NCI-H345 treated with DMSO at 0.1 percent for 48 hours (cell line): ENCODE results near the gene OTOG.

Experiments used
- DNase-seq: peaks from one replicate; lab custom pipeline; 2025; ENCODE audit not compliant: unreplicated experiment; lab: John Stamatoyannopoulos, UW

Gene OTOG

GRCh38 chr11:17559341-17560087, 12.5 kb downstream of the OTOG start:
- DNase-seq = no peak

GRCh38 chr11:17560281-17561110, 13.4 kb downstream of the OTOG start:
- DNase-seq = no peak

DNA sequence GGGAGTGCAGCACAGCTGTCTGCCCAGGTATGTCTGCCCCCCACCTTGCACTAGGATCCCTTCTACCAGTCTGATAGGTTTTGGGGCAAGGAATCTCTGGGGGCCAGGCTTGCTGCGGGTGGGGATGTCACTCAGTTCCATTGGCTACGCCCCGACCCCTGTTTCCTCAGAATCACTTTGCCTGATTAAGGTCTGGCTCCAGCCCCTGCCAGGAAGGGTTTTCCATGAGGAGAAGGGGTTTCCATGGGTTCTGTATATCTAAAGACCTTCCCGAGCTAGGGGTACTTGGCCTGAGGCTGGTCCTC, 14.0 kb downstream of the OTOG start:
- DNase-seq = no peak

GRCh38 chr11:17561526-17561925, 14.5 kb downstream of the OTOG start:
- no peak for DNase-seq

DNA sequence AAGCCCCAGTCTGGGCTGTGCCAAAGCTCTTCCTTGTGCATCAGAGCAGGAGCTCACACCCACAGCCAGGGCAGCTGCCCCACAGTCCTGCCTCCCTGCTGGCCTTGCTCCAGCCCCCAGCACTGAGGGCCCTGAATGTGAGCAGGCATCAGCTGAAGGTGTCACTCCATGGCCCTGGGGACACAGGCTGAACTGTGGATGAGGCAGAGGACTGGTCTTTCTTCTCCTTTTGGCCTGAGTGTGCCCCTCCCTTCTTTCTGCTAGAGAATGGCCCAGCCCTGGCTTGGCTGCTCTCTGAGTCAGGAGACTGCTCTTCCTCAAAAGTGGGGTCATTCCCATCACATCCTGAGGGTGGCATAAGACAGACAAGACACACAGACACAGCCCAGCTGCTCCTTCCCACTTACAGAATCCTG, 16.2 kb downstream of the OTOG start:
- DNase-seq = no peak

DNA sequence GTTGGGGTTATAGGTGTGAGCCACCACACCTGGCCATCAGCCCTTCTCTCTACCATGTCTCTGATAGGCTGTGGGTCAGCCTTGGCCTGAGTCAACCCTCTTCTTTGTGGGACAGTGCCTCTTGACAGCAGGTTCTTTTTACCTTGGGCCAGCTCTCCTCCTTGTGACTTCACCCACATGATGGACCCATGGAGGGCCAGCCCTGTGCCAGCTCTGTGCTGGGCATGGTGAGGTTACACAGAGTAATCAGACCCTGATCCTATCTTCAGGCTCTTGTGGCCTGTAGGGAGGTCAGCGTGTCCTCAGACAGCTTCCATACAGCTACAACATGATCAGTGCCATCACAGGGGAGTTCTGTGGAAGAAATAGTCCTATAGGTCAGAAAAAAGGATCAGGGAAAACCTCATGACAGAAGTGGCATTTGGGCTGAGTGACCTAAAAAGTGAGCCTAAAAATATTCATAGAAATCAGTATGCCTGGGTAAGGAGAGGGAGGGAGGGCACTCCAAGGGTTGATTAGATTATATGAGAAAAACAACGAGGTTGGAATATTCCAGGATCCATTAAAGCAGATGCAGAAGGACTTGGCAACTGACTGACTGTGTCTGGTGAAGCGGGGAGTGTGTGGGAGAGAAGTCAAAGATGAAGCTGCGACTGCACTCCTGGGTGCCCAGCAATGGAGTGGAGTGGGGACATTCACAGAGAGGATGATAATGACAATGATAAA, 17.1 kb downstream of the OTOG start:
- no peak for DNase-seq

DNA sequence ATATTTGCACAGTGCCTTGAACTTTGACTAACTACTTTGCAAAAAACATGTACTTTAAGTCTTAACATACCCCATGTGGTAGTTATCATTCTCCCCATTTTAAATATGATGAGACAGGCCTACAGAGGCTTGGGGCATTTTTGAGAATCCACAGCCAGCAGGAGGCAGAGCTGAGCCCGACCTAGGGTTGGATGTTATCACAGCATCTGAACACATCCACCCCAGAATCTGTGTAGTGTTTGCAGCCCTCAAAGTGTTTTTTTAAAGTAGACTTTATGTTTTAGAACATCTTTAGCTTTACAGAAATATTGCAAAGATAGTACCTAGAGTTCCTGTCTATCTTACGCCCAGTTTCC, 17.6 kb downstream of the OTOG start:
- no peak for DNase-seq

DNA sequence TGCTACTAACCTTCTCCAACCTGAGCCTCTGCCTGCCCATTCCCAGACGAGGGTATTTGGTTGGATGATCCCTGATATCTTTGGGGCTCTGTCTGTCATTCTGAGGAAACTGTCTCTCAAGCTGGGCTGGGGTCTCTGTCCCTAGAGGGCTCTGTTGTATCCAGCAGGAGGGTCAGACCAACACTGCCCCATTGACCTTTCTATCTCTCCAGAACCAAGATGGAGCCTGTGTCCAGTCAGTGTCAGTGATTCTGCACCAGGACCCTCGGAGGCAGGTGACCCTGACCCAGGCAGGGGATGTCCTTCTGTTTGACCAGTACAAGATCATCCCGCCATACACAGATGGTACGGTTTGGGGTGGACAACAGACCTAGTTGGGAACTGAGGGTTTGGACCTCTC, 21.9 kb downstream of the OTOG start:
- no peak for DNase-seq

- no peak for DNase-seq
Observed at GRCh38 chr11:17570034-17570433, 23.0 kb downstream of the OTOG start.

- no peak for DNase-seq
Observed at GRCh38 chr11:17571431-17572358, 24.6 kb downstream of the OTOG start.

DNA sequence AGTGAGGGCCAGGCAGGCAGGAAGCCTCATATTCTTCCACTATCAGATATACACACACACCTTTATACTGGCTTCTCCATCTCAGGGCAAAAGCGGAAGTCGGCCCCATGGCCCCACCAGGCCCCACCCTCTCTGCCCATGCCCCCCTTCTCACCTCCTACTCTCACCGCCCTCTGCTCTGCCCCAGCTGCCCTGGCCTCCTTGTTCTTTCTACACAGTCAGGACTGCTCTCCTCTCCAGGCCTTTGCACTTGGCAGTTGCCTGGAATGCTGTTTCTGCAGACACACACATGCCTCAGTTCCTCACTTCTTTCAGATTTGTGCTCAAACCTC, 25.3 kb downstream of the OTOG start:
- no peak for DNase-seq

DNA sequence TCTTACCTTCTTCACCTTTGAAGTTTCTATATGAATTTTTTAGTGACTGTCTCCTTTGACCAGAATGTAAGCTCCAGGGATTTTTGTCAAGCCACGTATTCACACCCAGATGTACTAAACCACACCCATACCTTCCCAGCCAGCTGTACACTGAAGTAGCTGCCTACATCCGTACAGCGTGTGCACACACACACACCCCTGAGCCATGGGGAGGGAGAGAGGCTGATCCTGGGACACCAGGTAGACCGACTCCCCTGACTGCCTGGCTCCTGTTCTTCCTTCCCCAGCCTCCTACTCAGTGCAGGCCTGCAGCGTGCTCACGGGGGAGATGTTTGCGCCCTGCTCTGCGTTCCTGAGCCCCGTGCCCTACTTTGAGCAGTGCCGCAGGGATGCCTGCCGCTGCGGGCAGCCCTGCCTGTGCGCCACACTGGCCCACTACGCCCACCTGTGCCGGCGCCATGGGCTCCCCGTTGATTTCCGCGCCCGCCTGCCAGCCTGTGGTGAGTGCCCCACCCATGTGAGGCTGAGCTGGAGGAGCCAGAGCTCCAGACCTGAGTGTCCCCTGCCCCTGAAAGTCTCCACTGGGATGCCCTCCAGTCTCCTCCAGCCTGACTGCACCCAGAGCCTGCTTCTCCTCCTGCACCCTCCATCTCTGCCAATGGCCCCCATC, 25.9 kb downstream of the OTOG start:
- DNase-seq = no peak

DNA sequence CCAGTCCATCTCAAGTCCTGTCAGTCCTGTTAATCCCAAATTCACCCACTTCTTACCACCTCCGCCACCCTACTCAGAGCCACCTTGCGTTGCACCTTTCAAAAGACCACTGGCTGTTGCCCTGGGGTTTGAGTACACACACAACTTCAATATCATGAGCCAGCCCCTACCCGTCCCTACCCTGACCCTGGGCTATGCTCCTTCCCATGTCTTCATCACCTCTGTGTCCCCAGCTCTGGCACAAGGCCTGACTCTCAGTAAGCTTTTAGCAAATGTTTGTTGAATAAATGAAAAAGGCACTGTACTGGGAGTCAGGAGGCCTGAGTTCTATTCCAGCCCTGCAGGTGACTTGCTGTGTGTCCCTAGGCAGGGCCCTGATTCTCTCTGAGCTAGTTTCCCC, 26.5 kb downstream of the OTOG start:
- DNase-seq = no peak

DNA sequence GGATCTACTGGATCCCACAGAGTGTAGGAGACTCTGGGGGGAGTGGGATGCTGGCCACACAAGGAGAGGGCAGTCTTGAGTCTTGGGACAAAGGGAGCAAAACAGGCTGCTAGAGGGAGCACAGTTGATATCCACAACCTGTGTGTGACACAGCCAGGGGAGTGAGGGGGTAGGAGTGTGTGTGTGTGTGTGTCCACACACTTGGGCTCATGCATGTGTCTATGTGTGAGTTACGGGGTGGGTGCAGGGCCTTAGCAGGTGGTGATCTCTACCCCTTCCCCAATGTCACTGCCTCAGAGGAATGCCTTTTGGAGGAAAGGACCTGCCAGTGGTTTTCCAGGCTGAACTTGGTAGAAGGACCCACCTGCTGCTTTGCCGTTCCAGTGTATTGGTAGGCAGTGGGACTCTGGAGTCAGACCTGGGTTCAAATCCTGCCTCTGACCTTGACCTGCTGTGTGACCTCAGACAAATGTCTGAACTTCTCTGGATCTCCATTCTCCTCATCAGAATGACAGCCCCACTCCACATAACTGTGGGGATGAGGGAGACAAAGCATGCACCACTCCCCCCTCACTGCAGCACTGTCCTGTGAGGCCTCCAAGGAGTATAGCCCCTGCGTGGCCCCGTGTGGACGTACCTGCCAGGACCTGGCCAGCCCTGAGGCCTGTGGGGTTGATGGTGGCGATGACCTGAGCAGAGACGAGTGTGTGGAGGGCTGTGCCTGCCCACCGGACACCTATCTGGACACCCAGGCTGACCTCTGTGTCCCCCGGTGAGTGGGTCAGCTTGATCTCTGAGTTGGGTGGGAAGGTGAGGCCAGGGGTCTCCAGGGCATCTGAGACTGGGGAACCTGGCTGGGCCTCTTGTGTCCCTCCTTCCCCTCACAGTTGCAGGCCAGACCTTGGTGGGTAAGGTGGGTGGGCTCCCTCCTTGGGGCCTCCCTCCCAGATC, 27.4 kb downstream of the OTOG start:
- no peak for DNase-seq

- no peak for DNase-seq
Observed at GRCh38 chr11:17575431-17576425, 28.7 kb downstream of the OTOG start.

GRCh38 chr11:17578296-17578695, 31.2 kb downstream of the OTOG start:
- no peak for DNase-seq

- no peak for DNase-seq
Observed at GRCh38 chr11:17578958-17579357, 31.9 kb downstream of the OTOG start.

DNA sequence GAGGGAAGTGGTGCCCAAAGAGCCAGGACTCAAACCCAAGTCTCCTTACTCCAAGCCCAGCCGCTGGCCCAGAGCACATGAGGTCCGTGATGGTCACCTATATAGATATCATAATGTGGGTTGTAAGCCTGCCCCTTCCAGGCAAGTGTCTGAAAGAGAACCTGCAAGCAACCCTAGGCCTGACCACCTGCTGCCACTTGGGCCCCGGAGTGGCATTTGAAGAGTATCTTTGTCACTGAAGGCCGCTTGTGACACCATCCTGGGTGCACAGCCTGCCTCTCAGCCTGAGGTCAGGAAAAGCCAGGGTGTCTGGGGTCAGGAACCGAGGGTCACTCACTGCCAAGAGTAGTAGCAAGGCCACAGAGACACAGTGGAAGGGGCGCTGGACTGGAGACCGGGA, 32.4 kb downstream of the OTOG start:
- no peak for DNase-seq
